HG03039 (cell line): Measurements from ENCODE around the gene TRAM1L1.

ENCODE experiments used
- ATAC-seq: cut with Tn5 transposase; IDR thresholded peaks from one replicate; pipeline ENCODE4 v1.9.1; 2021; ENCODE audit warnings: mild to moderate bottlenecking, moderate library complexity; ENCODE audit not compliant: unreplicated experiment

TRAM1L1 gene

GRCh38 chr4:117084866-117085701 is at the start of gene TRAM1L1:
Gene TRAM1L1, minus strand, starts transcription at chr4:117085576. Its CDS starts 183 bp downstream, at chr4:117085393.
- no peak for ATAC-seq

- no peak for ATAC-seq
Observed at GRCh38 chr4:117134386-117134785, 49.0 kb upstream of the TRAM1L1 start.

DNA sequence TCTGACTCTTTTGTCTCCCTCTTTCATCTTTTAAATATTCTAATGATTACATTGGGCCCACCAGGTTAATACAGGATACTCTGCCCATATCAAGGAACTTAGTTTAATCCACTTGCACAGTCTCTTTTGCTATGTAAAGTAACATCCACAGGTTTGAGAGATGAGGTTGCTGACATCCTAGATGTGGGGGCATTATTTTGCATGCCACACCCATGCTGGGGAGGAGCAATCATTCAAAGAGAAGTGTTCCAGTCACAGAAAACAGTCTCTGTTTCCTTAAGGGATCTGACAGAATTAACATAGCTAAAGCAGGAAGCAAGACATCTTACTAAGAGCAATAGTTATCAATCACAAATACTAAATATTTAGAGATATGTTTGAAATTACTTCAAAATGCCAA is 11.5 kb upstream of the TRAM1L1 start:
- no peak for ATAC-seq

- ATAC-seq: no peak
Observed at GRCh38 chr4:117096462-117096861, 11.1 kb upstream of the TRAM1L1 start.

DNA sequence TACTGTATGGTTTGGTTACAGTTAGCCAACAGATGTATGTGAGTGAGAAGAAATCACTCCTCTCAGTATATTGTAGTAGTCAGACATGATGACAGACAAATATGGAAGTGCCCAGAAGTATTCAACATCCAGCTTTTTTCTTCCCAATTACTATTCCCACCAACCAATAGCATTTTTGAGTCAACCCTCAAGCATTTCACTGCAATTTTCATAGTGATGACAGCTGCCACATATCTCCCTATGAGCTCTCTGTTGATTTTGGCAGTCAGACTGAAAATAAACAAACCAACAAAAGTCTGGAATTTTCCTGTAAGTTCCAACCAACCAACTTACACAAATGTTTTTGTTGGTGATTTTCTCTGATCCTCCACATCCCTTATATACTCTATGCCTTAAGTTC is 8.2 kb upstream of the TRAM1L1 start:
- ATAC-seq: no peak

- no peak for ATAC-seq
Observed at GRCh38 chr4:117077760-117078159, 7.6 kb downstream of the TRAM1L1 start.

GRCh38 chr4:117068120-117068519 is 17.3 kb downstream of the TRAM1L1 start:
- no peak for ATAC-seq

GRCh38 chr4:117063961-117064696 is 21.2 kb downstream of the TRAM1L1 start:
- no peak for ATAC-seq

DNA sequence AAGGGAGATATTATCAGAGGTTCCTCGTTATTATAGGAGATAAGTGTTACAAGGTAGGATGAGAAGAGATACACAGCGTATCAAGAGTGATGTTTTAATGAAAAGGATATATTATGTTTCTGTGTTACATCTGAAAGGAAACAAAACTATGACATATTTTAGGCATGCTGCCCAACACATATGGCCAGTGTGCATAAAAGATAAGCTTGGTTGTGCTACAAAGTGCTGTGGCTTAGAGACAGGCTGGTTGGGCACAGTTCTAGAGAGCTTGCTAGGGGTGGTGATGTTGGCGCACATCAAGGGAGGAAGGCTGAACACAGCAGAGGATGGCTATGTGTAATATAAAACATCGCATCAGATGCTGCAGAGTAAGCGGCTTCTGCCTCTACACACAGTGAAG is 42.4 kb downstream of the TRAM1L1 start:
- ATAC-seq: no peak
